Smooth muscle cell (in vitro differentiated cells): ENCODE data around the gene SLC25A18. TPM values are rescaled to one million over a fixed set of nuclear protein-coding genes. Genes with fewer than 3 reads are reported as not detected.

ENCODE experiments used
- DNase-seq: peaks from one replicate; lab custom pipeline; 2025; ENCODE audit not compliant: unreplicated experiment; lab: John Stamatoyannopoulos, UW
- H2AFZ ChIP-seq: fragments of 200-600 bp; sonication (generic); 2 replicates; pipeline ENCODE4 v1.6.0; 2016; ENCODE audit warnings: antibody characterized with exemption, low read depth, mild to moderate bottlenecking
- H3F3A ChIP-seq: fragments of 200-600 bp; sonication (generic); 2 replicates; pipeline ENCODE4 v1.6.0; 2017; ENCODE audit warnings: antibody characterized with exemption, low read depth
- H3K27ac ChIP-seq: fragments of 200-600 bp; sonication (generic); 2 replicates; pipeline ENCODE4 v1.5.1; 2016; ENCODE audit warnings: low read depth, mild to moderate bottlenecking
- H3K27me3 ChIP-seq: fragments of 200-600 bp; sonication (generic); 2 replicates; pipeline ENCODE4 v1.6.1; 2016; ENCODE audit warnings: low read depth, mild to moderate bottlenecking
- H3K36me3 ChIP-seq: fragments of 200-600 bp; sonication (generic); 2 replicates; pipeline ENCODE4 v1.5.1; 2016; ENCODE audit warnings: low read depth
- H3K4me1 ChIP-seq: fragments of 200-600 bp; sonication (generic); 2 replicates; pipeline ENCODE4 v1.5.1; 2016; ENCODE audit warnings: low read depth
- H3K4me2 ChIP-seq: fragments of 200-600 bp; sonication (generic); 2 replicates; pipeline ENCODE4 v1.6.0; 2016; ENCODE audit warnings: mild to moderate bottlenecking
- H3K4me3 ChIP-seq: fragments of 200-600 bp; sonication (generic); 2 replicates; pipeline ENCODE4 v1.5.1; 2016; ENCODE audit warnings: mild to moderate bottlenecking
- H3K79me2 ChIP-seq: fragments of 200-600 bp; sonication (generic); 2 replicates; pipeline ENCODE4 v1.6.0; 2016; ENCODE audit warnings: low read depth, mild to moderate bottlenecking
- H3K9ac ChIP-seq: fragments of 200-600 bp; sonication (generic); 2 replicates; pipeline ENCODE4 v1.6.0; 2016; ENCODE audit warnings: low read depth
- H3K9me3 ChIP-seq: fragments of 200-600 bp; sonication (generic); replicated peaks from 2 replicates; pipeline ENCODE4 v1.5.1; 2016; ENCODE audit warnings: low read depth
- H4K20me1 ChIP-seq: fragments of 200-600 bp; sonication (generic); 2 replicates; pipeline ENCODE4 v1.6.0; 2016; ENCODE audit warnings: low read depth
- WGBS: methylation state at CpG from one replicate; pipeline ENCODE4 v1.1.7; 2016; ENCODE audit warnings: low lambda C conversion rate; 5-methylcytosine and 5-hydroxymethylcytosine counted together
- polyA plus RNA-seq: library from polyadenylated mRNA; unstranded; fragments of >200 nt; fragmentation: Nextera tagmentation; extraction: Ambion mirVana; gene quantifications from 2 replicates; pipeline ENCODE4 v1.2.1, GENCODE V29; 2016
- total RNA-seq: library from RNA; depleted of rRNA; stranded (reverse); fragments of >200 nt; gene quantifications from 2 replicates; pipeline ENCODE4 v1.2.3, GENCODE V29; 2014
- TF ChIP-seq, protein P1 (sequence below): fragments of 200-600 bp; sonication (generic); IDR thresholded peaks from 2 replicates; pipeline ENCODE4 v1.5.1; 2017; ENCODE audit warnings: borderline replicate concordance, mild to moderate bottlenecking, antibody characterized with exemption; ENCODE audit not compliant: insufficient read depth, poor library complexity, severe bottlenecking

Gene SLC25A18
- total and polyA plus RNA-seq, 2 experiments from 2014 or later: 0.06 to 0.31 TPM

- Histone ChIP-seq H3K27ac (no peak overlapping the region), H3F3A (no peaks in the 10 kb centered on the region), H3K9ac (no peak overlapping the region), H2AFZ (no peak overlapping the region), H4K20me1 (peaks cover 14% of the 10 kb centered on the region), H3K9me3 (no peaks in the 10 kb centered on the region), H3K36me3 (peaks cover 30% of the 10 kb centered on the region), H3K27me3 (no peaks in the 10 kb centered on the region), H3K4me3 (no peak overlapping the region), H3K4me2 (no peak overlapping the region), H3K79me2 (no peaks in the 10 kb centered on the region), H3K4me1 (no peaks in the 10 kb centered on the region)
- WGBS: 89% methylated on average over 2 of the region's 2 CpGs
- TF ChIP-seq, protein P1, sequence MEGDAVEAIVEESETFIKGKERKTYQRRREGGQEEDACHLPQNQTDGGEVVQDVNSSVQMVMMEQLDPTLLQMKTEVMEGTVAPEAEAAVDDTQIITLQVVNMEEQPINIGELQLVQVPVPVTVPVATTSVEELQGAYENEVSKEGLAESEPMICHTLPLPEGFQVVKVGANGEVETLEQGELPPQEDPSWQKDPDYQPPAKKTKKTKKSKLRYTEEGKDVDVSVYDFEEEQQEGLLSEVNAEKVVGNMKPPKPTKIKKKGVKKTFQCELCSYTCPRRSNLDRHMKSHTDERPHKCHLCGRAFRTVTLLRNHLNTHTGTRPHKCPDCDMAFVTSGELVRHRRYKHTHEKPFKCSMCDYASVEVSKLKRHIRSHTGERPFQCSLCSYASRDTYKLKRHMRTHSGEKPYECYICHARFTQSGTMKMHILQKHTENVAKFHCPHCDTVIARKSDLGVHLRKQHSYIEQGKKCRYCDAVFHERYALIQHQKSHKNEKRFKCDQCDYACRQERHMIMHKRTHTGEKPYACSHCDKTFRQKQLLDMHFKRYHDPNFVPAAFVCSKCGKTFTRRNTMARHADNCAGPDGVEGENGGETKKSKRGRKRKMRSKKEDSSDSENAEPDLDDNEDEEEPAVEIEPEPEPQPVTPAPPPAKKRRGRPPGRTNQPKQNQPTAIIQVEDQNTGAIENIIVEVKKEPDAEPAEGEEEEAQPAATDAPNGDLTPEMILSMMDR: no peak
- DNase-seq: no peak
These were observed 33.9 kb downstream of the SLC25A18 start for GRCh38 chr22:17597217-17597616.

GRCh38 chr22:17598318-17598717, 35.0 kb downstream of the SLC25A18 start:
- no peaks in the 10 kb centered on the region for H3K4me1 ChIP-seq
- H4K20me1 ChIP-seq: peaks cover 25% of the 10 kb centered on the region
- peaks cover 5% of the 10 kb centered on the region for H3K79me2 ChIP-seq
- H3K9ac ChIP-seq: no peak overlapping the region
- no peak overlapping the region for H2AFZ ChIP-seq
- H3F3A ChIP-seq: no peaks in the 10 kb centered on the region
- WGBS: 91% methylated on average over 4 of the region's 4 CpGs
- peaks cover 26% of the 10 kb centered on the region for H3K36me3 ChIP-seq
- no peak overlapping the region for H3K4me2 ChIP-seq
- H3K4me3 ChIP-seq: no peak overlapping the region
- H3K9me3 ChIP-seq: no peaks in the 10 kb centered on the region
- H3K27ac ChIP-seq: no peak overlapping the region
- no peak for DNase-seq
- TF ChIP-seq, protein P1: no peak
- H3K27me3 ChIP-seq: no peaks in the 10 kb centered on the region

- TF ChIP-seq, protein P1: no peak
- WGBS: 59% methylated on average over 3 of the region's 3 CpGs
- Histone ChIP-seq H3K27ac (no peak overlapping the region), H3F3A (no peaks in the 10 kb centered on the region), H3K9me3 (no peaks in the 10 kb centered on the region), H2AFZ (no peak overlapping the region), H3K79me2 (peaks cover 17% of the 10 kb centered on the region), H3K4me1 (no peaks in the 10 kb centered on the region), H3K36me3 (peaks cover 23% of the 10 kb centered on the region), H3K9ac (no peak overlapping the region), H4K20me1 (peaks cover 50% of the 10 kb centered on the region), H3K27me3 (no peaks in the 10 kb centered on the region), H3K4me3 (no peak overlapping the region), H3K4me2 (no peak overlapping the region)
- DNase-seq: no peak
These were observed 37.7 kb downstream of the SLC25A18 start for GRCh38 chr22:17601031-17601430.

DNA sequence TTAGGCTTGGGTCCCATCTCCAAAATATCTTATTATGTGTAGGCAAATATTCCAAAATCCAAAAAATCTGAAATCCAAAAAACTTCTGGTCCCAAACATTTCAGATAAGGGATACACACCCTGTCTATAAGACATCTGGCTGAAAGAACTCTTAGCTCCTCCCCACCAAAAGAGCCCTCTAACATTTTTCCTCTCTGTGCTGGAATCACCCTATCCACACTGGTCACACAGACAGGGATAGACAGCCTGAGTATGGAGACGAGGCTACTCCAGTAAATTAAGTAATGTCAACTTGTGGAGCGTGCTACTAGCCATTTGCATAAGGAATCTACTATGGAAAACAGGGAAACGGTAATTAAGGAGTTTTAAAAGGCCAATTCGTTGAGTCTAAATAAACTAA, 40.4 kb downstream of the SLC25A18 start:
- H3K27me3 ChIP-seq: no peaks in the 10 kb centered on the region
- no peaks in the 10 kb centered on the region for H3K9me3 ChIP-seq
- no peaks in the 10 kb centered on the region for H3F3A ChIP-seq
- H3K4me3 ChIP-seq: no peak overlapping the region
- no peak for DNase-seq
- no peaks in the 10 kb centered on the region for H3K4me1 ChIP-seq
- TF ChIP-seq, protein P1: no peak
- no peak overlapping the region for H3K27ac ChIP-seq
- H3K79me2 ChIP-seq: peaks cover 25% of the 10 kb centered on the region
- peaks cover 76% of the 10 kb centered on the region for H4K20me1 ChIP-seq
- H3K36me3 ChIP-seq: peaks cover 6% of the 10 kb centered on the region
- WGBS: 94% methylated on average over 4 of the region's 4 CpGs
- no peak overlapping the region for H2AFZ ChIP-seq
- H3K9ac ChIP-seq: no peak overlapping the region
- H3K4me2 ChIP-seq: no peak overlapping the region
